Nephron (organoid): Measurements from ENCODE around the gene PPIL6.

Experiments
- H3K27ac Mint-ChIP-seq, 3 experiments: 2 replicates each; pipeline ENCODE4 v1.8.0; 2020; ENCODE audit warnings: mixed read lengths in 3 of 3, mild to moderate bottlenecking in 2 of 3, moderate library complexity in 1 of 3
- H3K27me3 Mint-ChIP-seq: 2 replicates; pipeline ENCODE4 v1.8.0; 2021; ENCODE audit warnings: low read depth, mild to moderate bottlenecking, moderate library complexity, mixed read lengths
- H3K36me3 Mint-ChIP-seq: 2 replicates; pipeline ENCODE4 v1.8.0; 2020; ENCODE audit warnings: low read depth, mixed read lengths
- H3K4me1 Mint-ChIP-seq: 2 replicates; pipeline ENCODE4 v1.8.0; 2020; ENCODE audit warnings: mixed read lengths
- H3K4me3 Mint-ChIP-seq, 3 experiments: 2 replicates each; pipeline ENCODE4 v1.8.0; 2020; ENCODE audit warnings: mild to moderate bottlenecking in 3 of 3, mixed read lengths in 3 of 3, moderate library complexity in 2 of 3
- H3K9me3 Mint-ChIP-seq: 2 replicates; pipeline ENCODE4 v1.8.0; 2020; ENCODE audit warnings: mixed read lengths
- TF ChIP-seq, protein P1 (sequence below), 3 experiments: fragments of 200-600 bp; sonication (generic); IDR thresholded peaks; one replicate each; pipeline ENCODE4 v1.5.0; 2021; ENCODE audit warnings: antibody characterized with exemption in 3 of 3; ENCODE audit not compliant: unreplicated experiment in 3 of 3

PPIL6 gene

DNA sequence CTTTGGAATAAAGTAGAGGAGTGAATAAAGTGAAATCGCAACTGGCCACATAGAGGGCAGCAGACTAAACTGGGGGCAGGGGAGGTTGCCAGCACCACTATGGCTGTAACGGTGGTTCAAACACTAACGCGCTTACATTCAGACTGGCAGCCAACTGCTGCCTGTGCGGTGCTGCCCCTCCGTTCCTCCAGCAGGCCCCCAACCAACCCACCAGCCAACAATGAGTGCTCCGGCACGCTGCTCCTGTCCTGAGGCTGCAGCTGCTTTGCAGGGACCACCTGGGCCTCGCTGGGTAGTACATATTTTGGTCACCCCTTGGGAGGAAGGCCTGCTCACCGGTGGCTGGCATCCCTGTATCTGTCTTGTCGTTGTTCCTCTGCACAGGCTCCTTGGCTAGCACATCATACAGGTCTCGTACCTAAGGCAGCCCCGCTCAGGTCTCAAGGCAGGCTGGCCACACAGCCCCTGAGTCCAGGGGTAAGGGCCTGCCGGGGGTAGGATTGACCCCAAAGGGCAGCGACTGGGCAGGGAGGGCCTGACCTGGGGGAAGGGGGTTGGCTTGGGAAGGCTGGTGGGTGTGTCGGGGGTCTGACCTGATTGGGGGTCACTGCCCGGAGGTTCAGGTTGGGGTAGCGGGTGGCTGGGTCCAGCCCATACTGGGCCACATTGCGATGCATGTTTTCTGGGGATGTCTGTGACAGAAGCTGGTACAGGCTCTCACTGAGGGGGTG, 8.8 kb upstream of the PPIL6 start:
- no peak overlapping the region for H3K4me3 Mint-ChIP-seq
- no peak overlapping the region for H3K27ac Mint-ChIP-seq
- TF ChIP-seq, protein P1, sequence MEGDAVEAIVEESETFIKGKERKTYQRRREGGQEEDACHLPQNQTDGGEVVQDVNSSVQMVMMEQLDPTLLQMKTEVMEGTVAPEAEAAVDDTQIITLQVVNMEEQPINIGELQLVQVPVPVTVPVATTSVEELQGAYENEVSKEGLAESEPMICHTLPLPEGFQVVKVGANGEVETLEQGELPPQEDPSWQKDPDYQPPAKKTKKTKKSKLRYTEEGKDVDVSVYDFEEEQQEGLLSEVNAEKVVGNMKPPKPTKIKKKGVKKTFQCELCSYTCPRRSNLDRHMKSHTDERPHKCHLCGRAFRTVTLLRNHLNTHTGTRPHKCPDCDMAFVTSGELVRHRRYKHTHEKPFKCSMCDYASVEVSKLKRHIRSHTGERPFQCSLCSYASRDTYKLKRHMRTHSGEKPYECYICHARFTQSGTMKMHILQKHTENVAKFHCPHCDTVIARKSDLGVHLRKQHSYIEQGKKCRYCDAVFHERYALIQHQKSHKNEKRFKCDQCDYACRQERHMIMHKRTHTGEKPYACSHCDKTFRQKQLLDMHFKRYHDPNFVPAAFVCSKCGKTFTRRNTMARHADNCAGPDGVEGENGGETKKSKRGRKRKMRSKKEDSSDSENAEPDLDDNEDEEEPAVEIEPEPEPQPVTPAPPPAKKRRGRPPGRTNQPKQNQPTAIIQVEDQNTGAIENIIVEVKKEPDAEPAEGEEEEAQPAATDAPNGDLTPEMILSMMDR (IDR thresholded peaks at IDR 0.05; ENCODE audit: unreplicated experiment in 3 of 3), result no peak
- H3K9me3 Mint-ChIP-seq, result no peaks in the 10 kb centered on the region
- H3K4me1 Mint-ChIP-seq, result peaks cover 14% of the 10 kb centered on the region
- H3K36me3 Mint-ChIP-seq, result peaks cover 13% of the 10 kb centered on the region
- peaks cover 3% of the 10 kb centered on the region for H3K27me3 Mint-ChIP-seq

GRCh38 chr6:109448615-109449014, 8.2 kb upstream of the PPIL6 start:
- peaks cover 13% of the 10 kb centered on the region for H3K36me3 Mint-ChIP-seq
- no peak overlapping the region for H3K4me3 Mint-ChIP-seq
- H3K4me1 Mint-ChIP-seq, result peaks cover 9% of the 10 kb centered on the region
- H3K27ac Mint-ChIP-seq, result no peak overlapping the region
- TF ChIP-seq, protein P1 (IDR thresholded peaks at IDR 0.05; ENCODE audit: unreplicated experiment in 3 of 3), result no peak
- H3K27me3 Mint-ChIP-seq, result peaks cover 3% of the 10 kb centered on the region
- H3K9me3 Mint-ChIP-seq, result no peaks in the 10 kb centered on the region

DNA sequence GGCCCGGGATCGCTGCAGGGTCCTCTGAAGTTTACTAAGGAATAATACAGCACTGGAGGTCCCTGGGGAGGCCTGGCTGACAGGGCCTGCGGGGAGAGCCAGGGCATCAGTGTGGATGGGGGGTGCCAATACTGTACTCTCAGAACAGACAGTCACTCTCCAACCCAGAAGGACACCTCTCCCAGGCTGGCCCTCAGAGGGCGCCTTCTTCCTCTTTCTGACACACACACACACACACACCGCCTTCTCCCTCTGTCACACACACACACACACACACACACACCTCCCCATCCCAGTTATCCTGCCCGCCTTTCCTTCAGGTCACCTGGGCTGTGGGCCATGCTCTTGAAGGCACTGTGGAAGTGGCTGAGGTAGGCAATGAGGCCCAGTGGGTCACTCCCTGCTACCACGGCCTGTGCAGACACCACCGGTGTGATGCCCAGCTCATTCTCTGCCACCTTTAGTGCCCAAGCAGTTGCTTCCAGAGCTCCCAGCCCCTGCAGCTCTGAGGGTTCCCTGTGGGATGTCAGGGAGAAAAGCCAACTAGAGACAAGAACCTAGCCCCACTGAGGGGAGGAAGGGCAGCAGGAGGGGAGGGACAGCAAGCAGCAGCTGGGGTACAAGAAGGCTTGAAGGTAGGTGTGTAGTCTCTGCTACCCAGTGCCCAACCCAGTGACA, 7.6 kb upstream of the PPIL6 start:
- Mint-ChIP-seq H3K4me3 (no peak overlapping the region), H3K27me3 (peaks cover 3% of the 10 kb centered on the region), H3K36me3 (peaks cover 16% of the 10 kb centered on the region), H3K9me3 (no peaks in the 10 kb centered on the region), H3K4me1 (peaks cover 9% of the 10 kb centered on the region), H3K27ac (no peak overlapping the region)
- TF ChIP-seq, protein P1 (IDR thresholded peaks at IDR 0.05; ENCODE audit: unreplicated experiment in 3 of 3), result no peak

- Mint-ChIP-seq H3K27me3 (no peaks in the 10 kb centered on the region), H3K4me3 (no peak overlapping the region), H3K4me1 (peaks cover 7% of the 10 kb centered on the region), H3K36me3 (peaks cover 13% of the 10 kb centered on the region), H3K27ac (no peak overlapping the region), H3K9me3 (no peaks in the 10 kb centered on the region)
- TF ChIP-seq, protein P1 (IDR thresholded peaks at IDR 0.05; ENCODE audit: unreplicated experiment in 3 of 3), result no peak
Measured at GRCh38 chr6:109447087-109447486, 6.7 kb upstream of the PPIL6 start.

DNA sequence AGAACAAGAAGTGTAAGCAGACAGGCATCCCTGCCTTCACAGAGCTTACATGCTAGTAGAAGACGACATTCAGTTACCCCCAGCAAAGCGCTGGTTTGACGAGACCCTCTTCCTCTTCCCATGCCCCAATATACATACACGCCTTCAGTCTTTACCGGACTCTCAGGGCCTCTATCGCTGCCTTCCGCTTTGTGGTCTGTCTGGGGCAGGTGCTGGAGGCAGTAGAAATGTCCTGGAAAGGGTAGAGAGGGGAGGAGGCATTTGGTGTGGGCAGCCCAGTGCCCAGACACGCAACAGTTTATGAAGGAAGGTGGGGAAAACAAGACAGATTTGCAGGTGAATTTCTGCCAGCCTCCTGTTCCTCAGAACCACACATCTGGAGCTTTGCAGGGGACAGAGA, 6.1 kb upstream of the PPIL6 start:
- no peak overlapping the region for H3K27ac Mint-ChIP-seq
- no peaks in the 10 kb centered on the region for H3K9me3 Mint-ChIP-seq
- TF ChIP-seq, protein P1 (IDR thresholded peaks at IDR 0.05; ENCODE audit: unreplicated experiment in 3 of 3), result no peak
- H3K4me3 Mint-ChIP-seq, result no peak overlapping the region
- peaks cover 13% of the 10 kb centered on the region for H3K36me3 Mint-ChIP-seq
- peaks cover 12% of the 10 kb centered on the region for H3K4me1 Mint-ChIP-seq
- no peaks in the 10 kb centered on the region for H3K27me3 Mint-ChIP-seq
